H1 (cell line): ENCODE data around the gene MIX23. TPM values are rescaled to one million over a fixed set of nuclear protein-coding genes. Genes with fewer than 3 reads are reported as not detected.

Experiments used
- CTCF ChIA-PET: fragments of 300-600 bp; sonication (Branson Sonifier 250); formaldehyde crosslinking; loops from one replicate; lab custom pipeline; 2021; ENCODE audit not compliant: partially characterized antibody; lab: Charles Lee
- POLR2A ChIA-PET: fragments of 300-600 bp; sonication (Branson Sonifier 250); formaldehyde crosslinking; loops from one replicate; lab custom pipeline; 2021; ENCODE audit warnings: inconsistent platforms; ENCODE audit not compliant: partially characterized antibody; lab: Charles Lee
- DNase-seq, 2 experiments: peaks; one replicate each; pipeline versions ENCODE4 v3.0.0 to v3.0.0-alpha.2; 2010 to 2022; ENCODE audit warnings: low spot score in 2 of 2, low read depth in 1 of 2, mixed read lengths in 1 of 2
- FAIRE-seq: peaks from 2 replicates; lab custom pipeline; 2011; peaks lifted over from hg19 to GRCh38; lab: Jason Lieb, UNC
- H2AFZ ChIP-seq: 2 replicates; pipeline ENCODE4 v1.8.1; 2012; ENCODE audit warnings: low read length, inconsistent platforms
- H2AK5ac ChIP-seq: 2 replicates; pipeline ENCODE4 v1.6.1; 2013; ENCODE audit warnings: low read depth, low read length
- H2BK120ac ChIP-seq: replicated peaks from 2 replicates; pipeline ENCODE3; 2013; ENCODE audit warnings: low read depth, low read length, inconsistent platforms
- H2BK12ac ChIP-seq: 2 replicates; pipeline ENCODE4 v1.6.1; 2013; ENCODE audit warnings: low read depth, low read length
- H2BK15ac ChIP-seq: 2 replicates; pipeline ENCODE4 v1.6.1; 2013; ENCODE audit warnings: low read length
- H2BK20ac ChIP-seq: 2 replicates; pipeline ENCODE4 v1.6.1; 2013; ENCODE audit warnings: low read length
- H2BK5ac ChIP-seq: 2 replicates; pipeline ENCODE4 v1.6.1; 2013; ENCODE audit warnings: low read depth, low read length
- H3K14ac ChIP-seq: 2 replicates; pipeline ENCODE4 v1.6.1; 2013; ENCODE audit warnings: inconsistent platforms; ENCODE audit not compliant: insufficient read length
- H3K18ac ChIP-seq: 2 replicates; pipeline ENCODE4 v1.6.1; 2013; ENCODE audit warnings: low read length; ENCODE audit errors: extremely low read depth
- H3K23ac ChIP-seq: 2 replicates; pipeline ENCODE4 v1.6.1; 2013; ENCODE audit warnings: inconsistent platforms; ENCODE audit not compliant: insufficient read length
- H3K23me2 ChIP-seq: 2 replicates; pipeline ENCODE4 v1.6.1; 2013; ENCODE audit warnings: low read depth, low read length
- H3K27ac ChIP-seq: 2 replicates; pipeline ENCODE4 v1.6.1; 2011; ENCODE audit warnings: low read depth, low read length, inconsistent platforms
- H3K27me3 ChIP-seq, 4 experiments: replicated peaks in 1 of 4; 1 replicate in 1 of 4; 2 replicates in 3 of 4; pipeline versions ENCODE4 v1.6.1 to v1.8.1; 2011 to 2013; ENCODE audit warnings: low read length in 3 of 4, mild to moderate bottlenecking in 3 of 4, inconsistent platforms in 2 of 4, mixed read lengths in 2 of 4, moderate library complexity in 1 of 4; ENCODE audit not compliant: control insufficient read depth in 3 of 4, insufficient read depth in 3 of 4; ENCODE audit errors: extremely low read depth in 1 of 4
- H3K36me3 ChIP-seq, 4 experiments: 2 replicates each; pipeline versions ENCODE4 v1.6.1 to v1.8.1; 2011 to 2013; ENCODE audit warnings: mild to moderate bottlenecking in 4 of 4, low read length in 3 of 4, moderate library complexity in 2 of 4, control low read depth in 1 of 4, inconsistent platforms in 1 of 4; ENCODE audit not compliant: insufficient read depth in 4 of 4, control insufficient read depth in 2 of 4
- H3K4ac ChIP-seq: replicated peaks from 2 replicates; pipeline ENCODE3; 2013; ENCODE audit warnings: low read length, low read depth, mixed read lengths, inconsistent platforms; ENCODE audit not compliant: insufficient read length
- H3K4me1 ChIP-seq, 4 experiments: replicated peaks in 1 of 4; 1 replicate in 1 of 4; 2 replicates in 3 of 4; pipeline versions ENCODE4 v1.6.1 to v1.8.1; 2011 to 2013; ENCODE audit warnings: low read length in 3 of 4, inconsistent platforms in 2 of 4, mixed read lengths in 1 of 4; ENCODE audit not compliant: insufficient read depth in 4 of 4, control insufficient read depth in 3 of 4
- H3K4me2 ChIP-seq, 2 experiments: 2 replicates each; pipeline versions ENCODE4 v1.6.1 to v1.8.1; 2011 to 2013; ENCODE audit warnings: low read depth in 2 of 2, low read length in 2 of 2, control low read depth in 1 of 2, inconsistent platforms in 1 of 2, mild to moderate bottlenecking in 1 of 2; ENCODE audit not compliant: insufficient read depth in 1 of 2
- H3K4me3 ChIP-seq, 4 experiments: fragments of 200-600, 300-600 bp in 1 of 4; sonication (generic), shearing (Covaris generic), sonication (Bioruptor Twin) in 1 of 4; 2 replicates each; pipeline versions ENCODE4 v1.5.1 to v1.8.1; 2011 to 2016; ENCODE audit warnings: low read length in 4 of 4, low read depth in 3 of 4, control low read depth in 2 of 4, inconsistent platforms in 2 of 4, mild to moderate bottlenecking in 2 of 4, mixed read lengths in 1 of 4, moderate library complexity in 1 of 4; ENCODE audit not compliant: insufficient read depth in 2 of 4; ENCODE audit errors: extremely low read depth in 1 of 4
- H3K56ac ChIP-seq: replicated peaks from 2 replicates; pipeline ENCODE3; 2013; ENCODE audit warnings: low read depth, mild to moderate bottlenecking, mixed read lengths, low read length, inconsistent platforms; ENCODE audit not compliant: insufficient read length
- H3K79me1 ChIP-seq: 2 replicates; pipeline ENCODE4 v1.6.1; 2013; ENCODE audit warnings: low read depth, low read length, control low read depth
- H3K79me2 ChIP-seq, 2 experiments: 2 replicates each; pipeline versions ENCODE4 v1.6.1 to v1.8.1; 2012 to 2013; ENCODE audit warnings: low read length in 2 of 2, mild to moderate bottlenecking in 2 of 2, inconsistent platforms in 1 of 2; ENCODE audit not compliant: insufficient read depth in 2 of 2, control insufficient read depth in 1 of 2
- H3K9ac ChIP-seq, 4 experiments: replicated peaks in 1 of 4; 1 replicate in 1 of 4; 2 replicates in 3 of 4; pipeline versions ENCODE4 v1.6.1 to v1.8.1; 2011 to 2013; ENCODE audit warnings: low read depth in 3 of 4, low read length in 3 of 4, control low read depth in 2 of 4, mild to moderate bottlenecking in 2 of 4, moderate library complexity in 2 of 4, inconsistent platforms in 1 of 4; ENCODE audit errors: extremely low read depth in 1 of 4
- H3K9me3 ChIP-seq, 2 experiments: 2 replicates each; pipeline versions ENCODE4 v1.6.1 to v1.8.1; 2012 to 2013; ENCODE audit warnings: mild to moderate bottlenecking in 2 of 2, moderate library complexity in 2 of 2, control low read depth in 1 of 2, inconsistent platforms in 1 of 2, low read depth in 1 of 2, low read length in 1 of 2, mixed read lengths in 1 of 2; ENCODE audit not compliant: insufficient read depth in 2 of 2
- H4K20me1 ChIP-seq, 2 experiments: replicated peaks in 1 of 2; 2 replicates each; pipeline versions ENCODE3 to v1.8.1; 2011 to 2013; ENCODE audit warnings: inconsistent platforms in 2 of 2, low read length in 2 of 2, mild to moderate bottlenecking in 1 of 2; ENCODE audit not compliant: insufficient read depth in 2 of 2, control insufficient read depth in 1 of 2
- H4K5ac ChIP-seq: 2 replicates; pipeline ENCODE4 v1.6.1; 2013; ENCODE audit warnings: low read length, low read depth, mixed read lengths, inconsistent platforms; ENCODE audit not compliant: insufficient read length
- H4K8ac ChIP-seq: 2 replicates; pipeline ENCODE4 v1.8.0; 2013; ENCODE audit warnings: mild to moderate bottlenecking, moderate library complexity, low read length, inconsistent platforms; ENCODE audit not compliant: insufficient read depth; ENCODE audit errors: extremely low read depth
- H4K91ac ChIP-seq: replicated peaks from 2 replicates; pipeline ENCODE3; 2013; ENCODE audit warnings: low read length, mixed read lengths, inconsistent platforms; ENCODE audit not compliant: insufficient read length
- BCL11A ChIP-seq, 2 experiments: IDR thresholded peaks; one replicate each; pipeline ENCODE4 v1.6.1; 2011; ENCODE audit warnings: low read depth in 2 of 2, low read length in 2 of 2, mild to moderate bottlenecking in 2 of 2
- CHD1 ChIP-seq: IDR thresholded peaks from 2 replicates; pipeline ENCODE4 v1.6.1; 2012; ENCODE audit warnings: low read depth, low read length, improper control_type of control experiment
- CHD2 ChIP-seq: IDR thresholded peaks from 2 replicates; pipeline ENCODE4 v1.6.1; 2012; ENCODE audit warnings: low read length, improper control_type of control experiment
- EGR1 ChIP-seq: IDR thresholded peaks from 2 replicates; pipeline ENCODE4 v1.6.1; 2011; ENCODE audit warnings: low read depth, low read length, borderline replicate concordance
- GABPA ChIP-seq: IDR thresholded peaks from 2 replicates; pipeline ENCODE4 v1.6.1; 2011; ENCODE audit warnings: mild to moderate bottlenecking, low read length, moderate library complexity, borderline replicate concordance; ENCODE audit not compliant: insufficient read depth
- HDAC2 ChIP-seq, 2 experiments: fragments of 300-600 bp in 1 of 2; sonication (generic) in 1 of 2; IDR thresholded peaks; 2 replicates each; pipeline ENCODE4 v1.6.1; 2011 to 2012; ENCODE audit warnings: low read depth in 2 of 2, low read length in 2 of 2, mild to moderate bottlenecking in 2 of 2, moderate library complexity in 2 of 2, borderline replicate concordance in 1 of 2, inconsistent platforms in 1 of 2
- KDM4A ChIP-seq: IDR thresholded peaks from one replicate; pipeline ENCODE4 v1.7.1; 2012; ENCODE audit warnings: low read depth, mild to moderate bottlenecking, moderate library complexity, low read length, inconsistent platforms; ENCODE audit not compliant: severe bottlenecking
- MAX ChIP-seq: IDR thresholded peaks from 2 replicates; pipeline ENCODE4 v1.6.1; 2012; ENCODE audit warnings: inconsistent platforms
- NANOG ChIP-seq: IDR thresholded peaks from 2 replicates; pipeline ENCODE4 v1.6.1; 2011; ENCODE audit warnings: low read length, low read depth, mild to moderate bottlenecking, inconsistent platforms; ENCODE audit not compliant: insufficient read depth, poor library complexity, severe bottlenecking
- PHF8 ChIP-seq: fragments of 200-600 bp; sonication (generic); conservative IDR thresholded peaks from 2 replicates; pipeline ENCODE4 v1.7.1; 2012; ENCODE audit warnings: low read depth, mild to moderate bottlenecking, inconsistent platforms, low read length, moderate library complexity
- POLR2A ChIP-seq, 2 experiments: IDR thresholded peaks; 1 replicate in 1 of 2; 2 replicates in 1 of 2; pipeline ENCODE4 v1.6.1; 2011; ENCODE audit warnings: low read depth in 2 of 2, low read length in 2 of 2, mild to moderate bottlenecking in 2 of 2; ENCODE audit errors: control extremely low read depth in 1 of 2
- RBBP5 ChIP-seq: IDR thresholded peaks from 2 replicates; pipeline ENCODE4 v1.7.1; 2012; ENCODE audit warnings: low read depth, mild to moderate bottlenecking, inconsistent platforms, low read length, moderate library complexity, borderline replicate concordance
- RFX5 ChIP-seq: IDR thresholded peaks from 2 replicates; pipeline ENCODE4 v1.6.1; 2011; ENCODE audit warnings: low read depth, low read length, improper control_type of control experiment, borderline replicate concordance
- SIN3A ChIP-seq, 2 experiments: IDR thresholded peaks in 1 of 2; conservative IDR thresholded peaks in 1 of 2; 2 replicates each; pipeline ENCODE4 v1.6.1; 2011 to 2012; ENCODE audit warnings: low read length in 2 of 2, improper control_type of control experiment in 1 of 2, low read depth in 1 of 2, mild to moderate bottlenecking in 1 of 2
- WGBS, 2 experiments: shearing (Covaris generic) in 1 of 2; methylation state at CpG; one replicate each; pipeline versions ENCODE4 v1.1.6 to v1.1.7; 2013 to 2015; ENCODE audit warnings: low lambda C conversion rate in 2 of 2, mixed read lengths in 2 of 2, inconsistent platforms in 1 of 2, low coverage in 1 of 2, missing lambda C conversion rate in 1 of 2; ENCODE audit not compliant: insufficient replicate concordance in 2 of 2, insufficient coverage in 1 of 2, insufficient read length in 1 of 2; ENCODE audit errors: extremely low coverage in 1 of 2, missing lambda C conversion rate in 1 of 2; 5-methylcytosine and 5-hydroxymethylcytosine counted together
- polyA plus RNA-seq, 7 experiments: library from polyadenylated mRNA; depleted of rRNA in 3 of 7; stranded (reverse) in 5 of 7; unstranded in 2 of 7; fragments of >200 nt in 5 of 7; fragments of 200-250 nt in 2 of 7; gene quantifications; 1 replicate in 5 of 7; 2 replicates in 1 of 7; 4 replicates in 1 of 7; pipeline versions ENCODE4 v1.2.1 to v1.2.3, GENCODE V29; 2011 to 2013; ENCODE audit warnings: missing spikeins in 2 of 7, mixed read lengths in 2 of 7
- total RNA-seq: library from RNA; stranded (reverse); fragmentation: NEBNext Ultra II Directional; extraction: Animal tissue kit (Norgen Biotek cat#: 25700); gene quantifications from 2 replicates; pipeline ENCODE4 v1.2.1, GENCODE V29; 2021

The MIX23 gene
- total and polyA plus RNA-seq, 2 of the 8 experiments (the other 6 are each of a cell fraction or from before 2014, with no cell fraction given): 22.1 to 69.6 TPM

GRCh38 chr3:122364490-122364889 is 18.5 kb downstream of the MIX23 start:
- H4K91ac ChIP-seq: no peak overlapping the region
- H3K4ac ChIP-seq: no peak overlapping the region
- H2AK5ac ChIP-seq: no peak overlapping the region
- H3K36me3 ChIP-seq: peaks cover 3 to 65% (median 31%) of the 10 kb centered on the region in 4 experiments
- no peak overlapping the region for H2AFZ ChIP-seq
- no peak overlapping the region for H2BK20ac ChIP-seq
- H2BK15ac ChIP-seq: no peak overlapping the region
- no peak overlapping the region for H3K4me2 ChIP-seq
- H3K79me2 ChIP-seq: no peaks in the 10 kb centered on the region
- no peaks in the 10 kb centered on the region for H3K4me1 ChIP-seq
- H3K18ac ChIP-seq: no peak overlapping the region
- ChIA-PET CTCF (interaction anchor here (1.1 kb wide), 1 partner anchor 20 kb away, joined by 3 read pairs; the partner anchor contains the start of gene FAM162A), POLR2A (interaction anchor here (3.3 kb wide), 1 partner anchor 19 kb away, joined by 14 read pairs; the partner anchor contains the start of genes FAM162A and MIX23)
- H3K56ac ChIP-seq: no peak overlapping the region
- H2BK120ac ChIP-seq: no peak overlapping the region
- FAIRE-seq (no peak), DNase-seq (no peak)
- H3K23me2 ChIP-seq: no peaks in the 10 kb centered on the region
- no peak overlapping the region for H3K27ac ChIP-seq
- H3K23ac ChIP-seq: no peak overlapping the region
- WGBS, 2 experiments: 62% methylated on average over 2 of the region's 2 CpGs; no CpG with 5 or more reads in 1 of the 2 experiments
- no peak overlapping the region for H4K8ac ChIP-seq
- H3K9me3 ChIP-seq: no peaks in the 10 kb centered on the region
- H3K4me3 ChIP-seq: no peak overlapping the region
- H3K9ac ChIP-seq: no peak overlapping the region
- no peak overlapping the region for H2BK12ac ChIP-seq
- no peaks in the 10 kb centered on the region for H3K27me3 ChIP-seq
- no peak overlapping the region for H3K14ac ChIP-seq
- no peaks in the 10 kb centered on the region for H3K79me1 ChIP-seq
- peaks cover 2% of the 10 kb centered on the region in 2 experiments for H4K20me1 ChIP-seq
- no peak overlapping the region for H4K5ac ChIP-seq
- H2BK5ac ChIP-seq: no peak overlapping the region
- no peak for TF ChIP-seq RBBP5
- TF ChIP-seq EGR1: no peak
- no peak for TF ChIP-seq GABPA
- no peak for TF ChIP-seq RFX5
- TF ChIP-seq MAX: no peak
- no peak for TF ChIP-seq KDM4A
- no peak for TF ChIP-seq SIN3A (conservative IDR thresholded peaks at IDR 0.05 in 1 of 2, IDR thresholded peaks at IDR 0.05 in 1 of 2; ENCODE audit: low read depth in 1 of 2, low read length in 2 of 2)
- TF ChIP-seq POLR2A (IDR thresholded peaks at IDR 0.05; ENCODE audit: control extremely low read depth in 1 of 2, low read depth in 2 of 2, low read length in 2 of 2): no peak
- TF ChIP-seq CHD2: no peak
- no peak for TF ChIP-seq PHF8
- TF ChIP-seq NANOG: no peak
- TF ChIP-seq HDAC2 (IDR thresholded peaks at IDR 0.05; ENCODE audit: borderline replicate concordance in 1 of 2, low read depth in 2 of 2, low read length in 2 of 2): no peak
- TF ChIP-seq CHD1: no peak
- no peak for TF ChIP-seq BCL11A (IDR thresholded peaks at IDR 0.05; ENCODE audit: low read depth in 2 of 2, low read length in 2 of 2)
